GM10266 (cell line): ENCODE measurements around the gene ARHGAP35.
"Not testable (repeated sequence)": the region's sequence is repeated elsewhere in the genome, so short reads cannot be mapped to it uniquely, and the experiment has no call there.

Source experiments
- DNase-seq: peaks from one replicate; pipeline ENCODE4 v3.0.0; 2012; ENCODE audit errors: extremely low spot score
- CTCF ChIP-seq: IDR thresholded peaks from 2 replicates; pipeline ENCODE4 v1.5.1; 2012; ENCODE audit warnings: mild to moderate bottlenecking, low read depth; ENCODE audit not compliant: control insufficient read depth, insufficient read depth; ENCODE audit errors: missing control alignments

ARHGAP35 gene

GRCh38 chr19:46860846-46861690, at the start of gene ARHGAP35:
TSS of gene ARHGAP35 (plus strand) at chr19:46860997. CDS start at chr19:46918676, 57,679 bp downstream.
- DNase-seq, result peak; percentile 97
- no peak for TF ChIP-seq CTCF

- no peak for DNase-seq
- TF ChIP-seq CTCF, result no peak
Measured at GRCh38 chr19:46812977-46813838, 47.6 kb upstream of the ARHGAP35 start.

- no peak for TF ChIP-seq CTCF
- no peak for DNase-seq
Measured at GRCh38 chr19:46813839-46814358, 46.9 kb upstream of the ARHGAP35 start.

GRCh38 chr19:46815833-46816627, 44.8 kb upstream of the ARHGAP35 start:
- no peak for DNase-seq
- TF ChIP-seq CTCF, result no peak

- TF ChIP-seq CTCF, result no peak
- no peak for DNase-seq
Measured at GRCh38 chr19:46818812-46819211, 42.0 kb upstream of the ARHGAP35 start.

GRCh38 chr19:46821512-46822409, 39.0 kb upstream of the ARHGAP35 start:
- TF ChIP-seq CTCF, result no peak
- DNase-seq, result peak; percentile 51

- DNase-seq, result not testable (repeated sequence)
Measured at GRCh38 chr19:46822410-46822787, 38.4 kb upstream of the ARHGAP35 start.
